MCF 10A (cell line): Measurements from ENCODE around the gene PTPRN2. TPM values are rescaled to one million over a fixed set of nuclear protein-coding genes. Genes with fewer than 3 reads are reported as not detected.

Experiments used
- BruUV-seq: library from RNA; stranded (reverse); fragments of 400-500 nt; replicated peaks from 2 replicates; lab custom pipeline; 2021; lab: Mats Ljungman, UMichigan
- CTCF ChIA-PET: fragments of 300-600 bp; sonication (Branson Sonifier 250); formaldehyde crosslinking; extraction: SDS; loops from one replicate; lab custom pipeline; 2021; ENCODE audit warnings: antibody characterized with exemption, inconsistent platforms; lab: Yijun Ruan, JAX
- POLR2A ChIA-PET: fragments of 300-600, 350-650 bp; sonication (Branson Sonifier 250); formaldehyde crosslinking; extraction: SDS; loops from one replicate; lab custom pipeline; 2020; ENCODE audit warnings: antibody characterized with exemption, inconsistent platforms; lab: Yijun Ruan, JAX
- DNase-seq: peaks from one replicate; pipeline ENCODE4 v3.0.0-alpha.2; 2018; ENCODE audit not compliant: unreplicated experiment
- H3K27ac Mint-ChIP-seq: one replicate; pipeline ENCODE4 v1.8.0; 2022; ENCODE audit warnings: mild to moderate bottlenecking, low read depth, mixed read lengths; ENCODE audit not compliant: unreplicated experiment
- H3K27me3 Mint-ChIP-seq: one replicate; pipeline ENCODE4 v1.8.0; 2022; ENCODE audit warnings: mixed read lengths; ENCODE audit not compliant: insufficient read depth, unreplicated experiment
- H3K36me3 Mint-ChIP-seq: one replicate; pipeline ENCODE4 v1.8.0; 2022; ENCODE audit warnings: mild to moderate bottlenecking, moderate library complexity, mixed read lengths; ENCODE audit not compliant: insufficient read depth, unreplicated experiment
- H3K4me1 Mint-ChIP-seq: one replicate; pipeline ENCODE4 v1.8.0; 2022; ENCODE audit warnings: mixed read lengths; ENCODE audit not compliant: insufficient read depth, unreplicated experiment
- H3K4me3 Mint-ChIP-seq: one replicate; pipeline ENCODE4 v1.8.0; 2022; ENCODE audit warnings: mild to moderate bottlenecking, moderate library complexity, mixed read lengths; ENCODE audit not compliant: unreplicated experiment
- H3K9me3 Mint-ChIP-seq: one replicate; pipeline ENCODE4 v1.8.0; 2022; ENCODE audit warnings: mixed read lengths; ENCODE audit not compliant: unreplicated experiment
- intact Hi-C: fragments of 100-400 bp; cut with micrococcal nuclease; formaldehyde crosslinking; loops from 2 replicates; pipeline ENCODE4 v1.14.1; 2022
- total RNA-seq: library from RNA; stranded (reverse); gene quantifications from 2 replicates; pipeline ENCODE4 v1.2.3, GENCODE V29; 2022
- TF ChIP-seq, protein P1 (sequence below): fragments of 200-600 bp; IDR thresholded peaks from one replicate; pipeline ENCODE4 v1.8.0; 2022; ENCODE audit warnings: antibody characterized with exemption, mild to moderate bottlenecking; ENCODE audit not compliant: unreplicated experiment

The PTPRN2 gene
- total RNA-seq, 1 experiment from 2014 or later = 4.5 TPM

DNA sequence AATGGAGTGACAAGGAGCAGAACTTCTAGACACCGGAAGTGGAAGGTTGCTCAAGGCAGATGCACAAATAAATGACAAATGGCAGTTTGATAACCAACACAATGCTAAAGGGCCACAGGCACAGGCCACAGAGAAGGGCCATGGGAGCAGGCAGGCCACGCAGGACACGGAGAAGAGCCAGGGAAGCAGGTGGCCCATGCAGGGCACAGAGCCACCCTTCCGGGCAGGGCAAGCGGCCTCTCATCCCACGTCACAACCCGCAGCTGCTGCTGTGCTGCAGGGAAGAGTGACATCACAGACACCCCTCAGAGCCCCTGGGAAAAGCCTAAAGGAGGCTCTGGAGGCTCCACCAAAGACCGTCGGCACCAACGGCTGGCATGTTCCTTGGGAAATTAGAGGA, 328.5 kb downstream of the PTPRN2 start:
- TF ChIP-seq, protein P1, sequence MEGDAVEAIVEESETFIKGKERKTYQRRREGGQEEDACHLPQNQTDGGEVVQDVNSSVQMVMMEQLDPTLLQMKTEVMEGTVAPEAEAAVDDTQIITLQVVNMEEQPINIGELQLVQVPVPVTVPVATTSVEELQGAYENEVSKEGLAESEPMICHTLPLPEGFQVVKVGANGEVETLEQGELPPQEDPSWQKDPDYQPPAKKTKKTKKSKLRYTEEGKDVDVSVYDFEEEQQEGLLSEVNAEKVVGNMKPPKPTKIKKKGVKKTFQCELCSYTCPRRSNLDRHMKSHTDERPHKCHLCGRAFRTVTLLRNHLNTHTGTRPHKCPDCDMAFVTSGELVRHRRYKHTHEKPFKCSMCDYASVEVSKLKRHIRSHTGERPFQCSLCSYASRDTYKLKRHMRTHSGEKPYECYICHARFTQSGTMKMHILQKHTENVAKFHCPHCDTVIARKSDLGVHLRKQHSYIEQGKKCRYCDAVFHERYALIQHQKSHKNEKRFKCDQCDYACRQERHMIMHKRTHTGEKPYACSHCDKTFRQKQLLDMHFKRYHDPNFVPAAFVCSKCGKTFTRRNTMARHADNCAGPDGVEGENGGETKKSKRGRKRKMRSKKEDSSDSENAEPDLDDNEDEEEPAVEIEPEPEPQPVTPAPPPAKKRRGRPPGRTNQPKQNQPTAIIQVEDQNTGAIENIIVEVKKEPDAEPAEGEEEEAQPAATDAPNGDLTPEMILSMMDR = no peak
- Mint-ChIP-seq H3K27me3 (no peaks in the 10 kb centered on the region), H3K4me3 (no peak overlapping the region), H3K4me1 (no peaks in the 10 kb centered on the region), H3K36me3 (peaks cover 6% of the 10 kb centered on the region), H3K9me3 (peaks cover 5% of the 10 kb centered on the region), H3K27ac (no peak overlapping the region)
- BruUV-seq = no TSS peak
- CTCF ChIA-PET = no interaction called here
- POLR2A ChIA-PET = no interaction called here
- intact Hi-C loops = no loop called here
- no peak for DNase-seq

DNA sequence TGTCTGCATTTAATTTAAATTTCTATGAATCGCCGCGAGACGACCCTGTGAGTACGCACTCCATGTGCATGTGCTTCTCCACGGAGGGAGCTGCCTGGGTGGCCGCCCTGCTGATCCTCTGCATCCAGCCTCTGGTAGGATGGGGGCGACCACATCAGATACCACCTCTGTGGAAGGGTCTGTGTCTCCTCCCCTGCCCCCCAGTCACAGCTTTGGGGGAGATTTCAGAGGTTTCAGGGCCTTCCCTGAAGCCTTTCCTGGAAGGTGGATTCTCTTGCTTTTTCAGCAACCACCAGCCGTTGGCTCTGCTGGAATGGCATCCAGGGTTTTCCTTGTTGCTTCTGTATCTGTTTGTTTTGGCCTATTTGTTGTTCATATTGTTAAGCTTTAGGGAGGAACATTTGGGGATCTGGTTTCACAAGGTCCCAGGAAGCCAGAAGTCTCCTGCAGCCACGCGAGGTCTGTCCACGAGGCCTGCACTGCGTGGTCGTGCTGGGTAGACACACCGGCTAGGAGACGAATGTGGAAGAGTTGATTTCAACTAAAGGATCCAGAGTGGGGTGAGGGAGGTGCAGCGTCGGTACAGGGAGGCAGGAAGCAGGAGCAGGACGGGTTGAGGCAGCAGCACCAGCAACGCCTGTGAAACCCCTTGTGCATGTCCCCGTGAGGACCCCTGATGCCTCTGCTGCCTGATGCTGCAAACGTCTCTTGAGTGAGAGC, 329.1 kb downstream of the PTPRN2 start:
- Mint-ChIP-seq H3K4me1 (no peaks in the 10 kb centered on the region), H3K27me3 (no peaks in the 10 kb centered on the region), H3K27ac (no peak overlapping the region), H3K36me3 (peaks cover 6% of the 10 kb centered on the region), H3K9me3 (peaks cover 5% of the 10 kb centered on the region), H3K4me3 (no peak overlapping the region)
- TF ChIP-seq, protein P1 = no peak
- CTCF ChIA-PET = no interaction called here
- POLR2A ChIA-PET = no interaction called here
- intact Hi-C loops = no loop called here
- DNase-seq = no peak
- no TSS peak for BruUV-seq

DNA sequence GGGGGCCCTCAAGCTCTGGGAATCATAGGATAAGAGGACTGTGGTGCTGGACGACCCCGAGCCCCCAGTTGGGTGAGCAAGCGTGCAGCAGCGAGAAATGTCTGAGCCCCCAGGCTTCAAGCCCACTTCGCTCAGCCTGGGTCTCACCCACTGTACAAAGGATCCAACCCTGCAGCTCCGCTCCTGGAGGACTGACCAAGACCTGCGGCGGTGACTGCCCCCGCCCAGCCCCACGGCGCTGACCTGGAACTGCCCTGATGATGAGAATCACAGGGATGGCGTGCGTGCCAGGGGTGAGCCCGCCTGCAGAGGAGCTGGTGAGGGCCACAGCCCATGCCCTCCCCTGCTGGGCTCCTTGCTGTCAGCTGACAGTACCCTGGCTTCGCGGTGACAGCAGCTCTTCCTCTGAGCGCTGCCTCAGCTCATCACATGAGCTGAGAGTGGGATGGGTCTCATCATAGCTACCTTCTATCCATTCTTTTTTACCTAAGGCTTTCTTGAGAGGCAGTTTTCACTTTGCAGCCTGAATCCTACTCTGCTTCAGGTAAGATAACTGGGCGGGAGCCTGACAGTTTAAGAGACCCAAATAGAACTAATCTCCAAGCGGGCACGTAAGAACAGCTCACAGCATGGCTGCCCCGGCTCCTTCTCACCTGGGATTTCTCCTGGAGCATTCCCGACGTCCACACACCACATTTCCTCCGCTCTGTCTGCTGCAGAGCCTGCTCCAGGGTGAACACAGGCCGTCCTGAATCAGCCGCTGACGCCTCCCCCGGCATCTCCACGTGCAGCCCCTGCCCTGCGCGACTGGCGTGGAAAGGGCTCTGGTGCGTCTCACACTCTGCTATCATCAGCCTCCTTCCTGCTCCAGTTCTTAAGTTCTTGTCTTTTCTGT, 329.9 kb downstream of the PTPRN2 start:
- H3K36me3 Mint-ChIP-seq = peaks cover 6% of the 10 kb centered on the region
- H3K4me3 Mint-ChIP-seq = no peak overlapping the region
- H3K4me1 Mint-ChIP-seq = no peaks in the 10 kb centered on the region
- CTCF ChIA-PET = interaction anchor here (0.8 kb wide), 1 partner anchor 237 kb away, joined by 3 read pairs; no protein-coding TSS in a partner anchor
- no TSS peak for BruUV-seq
- DNase-seq = no peak
- peaks cover 5% of the 10 kb centered on the region for H3K9me3 Mint-ChIP-seq
- no peaks in the 10 kb centered on the region for H3K27me3 Mint-ChIP-seq
- intact Hi-C loops = no loop called here
- TF ChIP-seq, protein P1 = no peak
- H3K27ac Mint-ChIP-seq = no peak overlapping the region
- POLR2A ChIA-PET = no interaction called here

DNA sequence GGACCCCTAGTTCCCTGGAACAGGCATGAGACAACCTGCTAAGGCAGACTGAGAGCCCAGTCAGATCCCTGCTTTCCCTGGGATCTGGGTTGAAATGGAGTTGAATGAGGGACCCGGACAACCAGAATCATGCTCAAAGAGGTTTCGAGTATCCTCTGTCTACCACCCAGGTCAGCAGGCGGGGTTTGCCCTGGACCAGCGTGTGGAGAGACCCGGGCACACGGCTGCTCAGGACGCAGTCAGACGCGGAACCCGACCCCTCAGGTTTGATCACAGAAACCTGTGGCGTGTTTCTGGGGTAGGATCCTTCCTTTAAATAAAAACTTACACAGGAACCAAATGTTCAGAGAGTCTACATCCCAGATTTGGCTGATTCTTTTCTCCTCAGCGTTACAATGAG, 330.6 kb downstream of the PTPRN2 start:
- CTCF ChIA-PET = interaction anchor here (0.8 kb wide), 1 partner anchor 237 kb away, joined by 3 read pairs; no protein-coding TSS in a partner anchor
- Mint-ChIP-seq H3K9me3 (peaks cover 5% of the 10 kb centered on the region), H3K4me3 (no peak overlapping the region), H3K4me1 (no peaks in the 10 kb centered on the region), H3K27ac (no peak overlapping the region), H3K27me3 (no peaks in the 10 kb centered on the region), H3K36me3 (peaks cover 6% of the 10 kb centered on the region)
- POLR2A ChIA-PET = interaction anchor here (0.6 kb wide), 1 partner anchor 336 kb away, joined by 3 read pairs; no protein-coding TSS in a partner anchor
- intact Hi-C loops = no loop called here
- no peak for DNase-seq
- no TSS peak for BruUV-seq
- TF ChIP-seq, protein P1 = no peak
